ENCODE results near the gene LYPD6B.

- TF ChIP-seq CTCF (IDR thresholded peaks at IDR 0.05; ENCODE audit: low read length) (no peak), EZH2 (IDR thresholded peaks at IDR 0.05; ENCODE audit: borderline replicate concordance, low read length) (no peak)
These were observed 181.4 kb downstream of the LYPD6B start for GRCh38 chr2:149219856-149220255.

Data from OCI-LY1 (cell line).